ENCODE data around the gene ATP6AP1.
A peak's percentile ranks its signal among the peaks of the same experiment; 100 is the strongest.

The ATP6AP1 gene

GRCh38 chrX:154431341-154431740, 2.9 kb downstream of the ATP6AP1 start:
- DNase-seq: peak; percentile 31

GRCh38 chrX:154432210-154432609, 3.7 kb downstream of the ATP6AP1 start:
- DNase-seq: no peak

GRCh38 chrX:154433605-154434004, 5.1 kb downstream of the ATP6AP1 start:
- DNase-seq: no peak

- DNase-seq: no peak
Observed at GRCh38 chrX:154434394-154435168, 6.1 kb downstream of the ATP6AP1 start.

- DNase-seq: no peak
Observed at GRCh38 chrX:154435171-154435733, 6.8 kb downstream of the ATP6AP1 start.

- DNase-seq: no peak
Observed at GRCh38 chrX:154436374-154436982, 8.0 kb downstream of the ATP6AP1 start.

- DNase-seq: no peak
Observed at GRCh38 chrX:154436983-154437752, 8.7 kb downstream of the ATP6AP1 start, which contains the start of gene GDI1. Gene GDI1, plus strand, starts transcription at chrX:154437154. Its CDS starts 101 bp downstream, at chrX:154437255.

GRCh38 chrX:154437971-154438893, 9.8 kb downstream of the ATP6AP1 start:
- DNase-seq: no peak

GRCh38 chrX:154439841-154440240, 11.4 kb downstream of the ATP6AP1 start:
- DNase-seq: no peak

GRCh38 chrX:154440623-154441357, 12.3 kb downstream of the ATP6AP1 start:
- no peak for DNase-seq

GRCh38 chrX:154441564-154441963, 13.1 kb downstream of the ATP6AP1 start:
- DNase-seq: no peak

GRCh38 chrX:154441984-154442707, 13.7 kb downstream of the ATP6AP1 start:
- no peak for DNase-seq

- no peak for DNase-seq
Observed at GRCh38 chrX:154443479-154443910, 15.0 kb downstream of the ATP6AP1 start.

GRCh38 chrX:154443992-154444754, 15.7 kb downstream of the ATP6AP1 start, which contains the start of gene FAM50A:
Gene FAM50A, plus strand, starts transcription at chrX:154444141. Its CDS starts 95 bp downstream, at chrX:154444236.
- DNase-seq: no peak

GRCh38 chrX:154444755-154445246, 16.3 kb downstream of the ATP6AP1 start:
- no peak for DNase-seq

GRCh38 chrX:154445776-154446175, 17.3 kb downstream of the ATP6AP1 start:
- DNase-seq: no peak

GRCh38 chrX:154446430-154446829, 18.0 kb downstream of the ATP6AP1 start:
- no peak for DNase-seq

GRCh38 chrX:154448484-154448883, 20.0 kb downstream of the ATP6AP1 start:
- DNase-seq: no peak

- DNase-seq: no peak
Observed at GRCh38 chrX:154449618-154450017, 21.1 kb downstream of the ATP6AP1 start.

GRCh38 chrX:154450312-154450711, 21.8 kb downstream of the ATP6AP1 start:
- no peak for DNase-seq
